A549 (cell line): ENCODE results near the gene SLC22A16. TPM values are rescaled to one million over a fixed set of nuclear protein-coding genes. Genes with fewer than 3 reads are reported as not detected.

Experiments
- ATAC-seq, 2 experiments: fragments of 200-7000 bp in 1 of 2; fragments of >200 bp in 1 of 2; cut with Nextera tagmentation in 1 of 2; cut with Tn5 transposase in 1 of 2; 3 replicates each; pipeline versions ENCODE4 v1.8.0 to v1.9.1; 2018 to 2020; ENCODE audit warnings: mild to moderate bottlenecking in 1 of 2, moderate library complexity in 1 of 2
- CTCF ChIA-PET: fragments of 300-600 bp; sonication (Branson Sonifier 250); formaldehyde crosslinking; extraction: SDS; loops from one replicate; lab custom pipeline; 2021; ENCODE audit warnings: antibody characterized with exemption, inconsistent platforms; lab: Yijun Ruan, JAX
- POLR2A ChIA-PET: fragments of 350-600 bp; formaldehyde crosslinking; extraction: SDS; loops from one replicate; lab custom pipeline; 2021; ENCODE audit warnings: antibody characterized with exemption, inconsistent platforms; lab: Yijun Ruan, JAX
- DNase-seq, 2 experiments: peaks; one replicate each; pipeline versions ENCODE4 v3.0.0 to v3.0.0-alpha.2; 2011 to 2016; ENCODE audit warnings: low read depth in 1 of 2, low spot score in 1 of 2
- FAIRE-seq: peaks from 2 replicates; lab custom pipeline; 2011; peaks lifted over from hg19 to GRCh38; lab: Jason Lieb, UNC
- H3K27ac ChIP-seq, 2 experiments: fragments of >200 bp; sonication (Bioruptor Twin); formaldehyde crosslinking; 3 replicates each; pipeline ENCODE4 v1.5.1; 2016 to 2017
- H3K4me1 ChIP-seq: fragments of >200 bp; sonication (Bioruptor Twin); formaldehyde crosslinking; 3 replicates; pipeline ENCODE4 v1.6.1; 2016
- H3K4me2 ChIP-seq: fragments of >200 bp; sonication (Bioruptor Twin); formaldehyde crosslinking; 3 replicates; pipeline ENCODE4 v1.6.1; 2016
- H3K4me3 ChIP-seq: fragments of >200 bp; sonication (Bioruptor Twin); formaldehyde crosslinking; 3 replicates; pipeline ENCODE4 v1.5.1; 2016
- H3K9me3 ChIP-seq: fragments of >200 bp; sonication (Bioruptor Twin); formaldehyde crosslinking; 3 replicates; pipeline ENCODE4 v1.6.1; 2016
- EHF ChIP-seq: fragments of 250-450 bp; sonication (Bioruptor Pico); IDR thresholded peaks from 2 replicates; pipeline ENCODE4 v1.5.0; 2020; ENCODE audit warnings: mild to moderate bottlenecking
- FOXS1 ChIP-seq: fragments of 250-450 bp; sonication (Bioruptor Pico); IDR thresholded peaks from 2 replicates; pipeline ENCODE4 v1.5.0; 2020; ENCODE audit warnings: mild to moderate bottlenecking, moderate library complexity
- HDAC2 ChIP-seq: fragments of 200-600 bp; sonication (generic); IDR thresholded peaks from 2 replicates; pipeline ENCODE4 v1.6.1; 2016
- HEYL ChIP-seq: fragments of 250-450 bp; sonication (Bioruptor Pico); IDR thresholded peaks from 2 replicates; pipeline ENCODE4 v1.8.0; 2021; ENCODE audit warnings: mild to moderate bottlenecking, moderate library complexity
- HOXB5 ChIP-seq: fragments of 250-450 bp; sonication (Bioruptor Pico); IDR thresholded peaks from 2 replicates; pipeline ENCODE4 v1.5.0; 2020; ENCODE audit warnings: mild to moderate bottlenecking, moderate library complexity
- JUN ChIP-seq, 2 experiments: fragments of >200 bp; sonication (Bioruptor Twin); formaldehyde crosslinking; IDR thresholded peaks; 2 replicates in 1 of 2; 3 replicates in 1 of 2; pipeline ENCODE4 v1.6.1; 2016 to 2017
- JUNB ChIP-seq: fragments of >200 bp; sonication (Bioruptor Twin); formaldehyde crosslinking; IDR thresholded peaks from 2 replicates; pipeline ENCODE4 v1.6.1; 2016
- KDM1A ChIP-seq: fragments of 200-600 bp; sonication (generic); IDR thresholded peaks from 2 replicates; pipeline ENCODE4 v1.6.1; 2016; ENCODE audit warnings: low read depth, mild to moderate bottlenecking
- KDM5A ChIP-seq: fragments of 200-600 bp; sonication (generic); IDR thresholded peaks from 2 replicates; pipeline ENCODE4 v1.6.1; 2016; ENCODE audit warnings: antibody characterized with exemption, mild to moderate bottlenecking
- MAX ChIP-seq: IDR thresholded peaks from 2 replicates; pipeline ENCODE4 v1.6.1; 2012
- MYC ChIP-seq: IDR thresholded peaks from 2 replicates; pipeline ENCODE4 v1.6.1; 2012; ENCODE audit warnings: mild to moderate bottlenecking, inconsistent platforms, low read length, improper control_type of control experiment, borderline replicate concordance
- POLR2AphosphoS2 ChIP-seq: conservative IDR thresholded peaks from 2 replicates; pipeline ENCODE4 v1.6.1; 2012; ENCODE audit warnings: low read length, improper control_type of control experiment, inconsistent platforms
- SMC3 ChIP-seq: fragments of >200 bp; sonication (Bioruptor Twin); formaldehyde crosslinking; IDR thresholded peaks from 3 replicates; pipeline ENCODE4 v1.6.1; 2018; ENCODE audit warnings: inconsistent platforms
- SREBF2 ChIP-seq: fragments of 450-650 bp; IDR thresholded peaks from 2 replicates; pipeline ENCODE4 v1.6.1; 2014; ENCODE audit warnings: mild to moderate bottlenecking, moderate library complexity
- TFCP2L1 ChIP-seq: fragments of 250-450 bp; sonication (Bioruptor Pico); IDR thresholded peaks from 2 replicates; pipeline ENCODE4 v1.5.0; 2021; ENCODE audit warnings: mild to moderate bottlenecking
- ZFP36 ChIP-seq: fragments of 450-650 bp; IDR thresholded peaks from 2 replicates; pipeline ENCODE4 v1.6.1; 2014; ENCODE audit warnings: borderline replicate concordance; ENCODE audit not compliant: partially characterized antibody
- WGBS: methylation state at CpG from one replicate; pipeline ENCODE4 v1.1.6; 2017; ENCODE audit errors: missing lambda C conversion rate; 5-methylcytosine and 5-hydroxymethylcytosine counted together
- polyA plus RNA-seq, 4 experiments: library from polyadenylated mRNA; depleted of rRNA in 3 of 4; stranded (reverse); fragments of >200 nt; fragmentation: RNase III in 1 of 4; extraction: RNeasy Plus Mini Kit Qiagen cat#74134 plus additional on column Dnase treatment in 1 of 4; gene quantifications; 2 replicates in 3 of 4; 3 replicates in 1 of 4; pipeline ENCODE4 v1.2.3, GENCODE V29; 2011 to 2017
- TF ChIP-seq, protein P1 (sequence below): fragments of 150-350 bp; IDR thresholded peaks from 2 replicates; pipeline ENCODE4 v1.6.1; 2014; ENCODE audit warnings: low read depth, mild to moderate bottlenecking, low read length
- TF ChIP-seq, protein P2 (sequence below): IDR thresholded peaks from 2 replicates; pipeline ENCODE4 v1.6.1; 2012; ENCODE audit warnings: low read depth, borderline replicate concordance
- TF ChIP-seq, protein P3 (sequence below): fragments of 250-450 bp; sonication (Bioruptor Pico); IDR thresholded peaks from 2 replicates; pipeline ENCODE4 v1.5.0; 2021; ENCODE audit warnings: mild to moderate bottlenecking, moderate library complexity, borderline replicate concordance

The SLC22A16 gene
- polyA plus RNA-seq, 2 of the 4 experiments (the other 2 are of a cell fraction): not detected

GRCh38 chr6:110398778-110399177, 77.6 kb downstream of the SLC22A16 start:
- WGBS: 76% methylated on average over 4 of the region's 4 CpGs
- POLR2A ChIA-PET: no interaction called here
- TF ChIP-seq FOXS1 (CRISPR knock-in tag) (no peak), SMC3 (no peak), JUNB (no peak), JUN (IDR thresholded peaks at IDR 0.05) (no peak), POLR2AphosphoS2 (no peak), TFCP2L1 (CRISPR knock-in tag) (no peak), ZFP36 (no peak), MYC (no peak), HDAC2 (no peak), HOXB5 (CRISPR knock-in tag) (no peak), KDM1A (no peak), MAX (no peak)
- TF ChIP-seq, protein P1, sequence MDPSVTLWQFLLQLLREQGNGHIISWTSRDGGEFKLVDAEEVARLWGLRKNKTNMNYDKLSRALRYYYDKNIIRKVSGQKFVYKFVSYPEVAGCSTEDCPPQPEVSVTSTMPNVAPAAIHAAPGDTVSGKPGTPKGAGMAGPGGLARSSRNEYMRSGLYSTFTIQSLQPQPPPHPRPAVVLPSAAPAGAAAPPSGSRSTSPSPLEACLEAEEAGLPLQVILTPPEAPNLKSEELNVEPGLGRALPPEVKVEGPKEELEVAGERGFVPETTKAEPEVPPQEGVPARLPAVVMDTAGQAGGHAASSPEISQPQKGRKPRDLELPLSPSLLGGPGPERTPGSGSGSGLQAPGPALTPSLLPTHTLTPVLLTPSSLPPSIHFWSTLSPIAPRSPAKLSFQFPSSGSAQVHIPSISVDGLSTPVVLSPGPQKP: no peak
- TF ChIP-seq, protein P2, sequence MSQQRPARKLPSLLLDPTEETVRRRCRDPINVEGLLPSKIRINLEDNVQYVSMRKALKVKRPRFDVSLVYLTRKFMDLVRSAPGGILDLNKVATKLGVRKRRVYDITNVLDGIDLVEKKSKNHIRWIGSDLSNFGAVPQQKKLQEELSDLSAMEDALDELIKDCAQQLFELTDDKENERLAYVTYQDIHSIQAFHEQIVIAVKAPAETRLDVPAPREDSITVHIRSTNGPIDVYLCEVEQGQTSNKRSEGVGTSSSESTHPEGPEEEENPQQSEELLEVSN: no peak
- TF ChIP-seq, protein P3, sequence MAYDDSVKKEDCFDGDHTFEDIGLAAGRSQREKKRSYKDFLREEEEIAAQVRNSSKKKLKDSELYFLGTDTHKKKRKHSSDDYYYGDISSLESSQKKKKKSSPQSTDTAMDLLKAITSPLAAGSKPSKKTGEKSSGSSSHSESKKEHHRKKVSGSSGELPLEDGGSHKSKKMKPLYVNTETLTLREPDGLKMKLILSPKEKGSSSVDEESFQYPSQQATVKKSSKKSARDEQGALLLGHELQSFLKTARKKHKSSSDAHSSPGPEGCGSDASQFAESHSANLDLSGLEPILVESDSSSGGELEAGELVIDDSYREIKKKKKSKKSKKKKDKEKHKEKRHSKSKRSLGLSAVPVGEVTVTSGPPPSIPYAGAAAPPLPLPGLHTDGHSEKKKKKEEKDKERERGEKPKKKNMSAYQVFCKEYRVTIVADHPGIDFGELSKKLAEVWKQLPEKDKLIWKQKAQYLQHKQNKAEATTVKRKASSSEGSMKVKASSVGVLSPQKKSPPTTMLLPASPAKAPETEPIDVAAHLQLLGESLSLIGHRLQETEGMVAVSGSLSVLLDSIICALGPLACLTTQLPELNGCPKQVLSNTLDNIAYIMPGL (CRISPR knock-in tag): no peak
- ATAC-seq: no peak
- Histone ChIP-seq H3K4me2 (no peak overlapping the region), H3K27ac (no peak overlapping the region), H3K4me1 (no peaks in the 10 kb centered on the region), H3K4me3 (no peak overlapping the region), H3K9me3 (no peaks in the 10 kb centered on the region)
- CTCF ChIA-PET: interaction anchor here (1.0 kb wide), 1 partner anchor 9 kb away, joined by 3 read pairs; no protein-coding TSS in a partner anchor
- no peak for FAIRE-seq
- DNase-seq: no peak

DNA sequence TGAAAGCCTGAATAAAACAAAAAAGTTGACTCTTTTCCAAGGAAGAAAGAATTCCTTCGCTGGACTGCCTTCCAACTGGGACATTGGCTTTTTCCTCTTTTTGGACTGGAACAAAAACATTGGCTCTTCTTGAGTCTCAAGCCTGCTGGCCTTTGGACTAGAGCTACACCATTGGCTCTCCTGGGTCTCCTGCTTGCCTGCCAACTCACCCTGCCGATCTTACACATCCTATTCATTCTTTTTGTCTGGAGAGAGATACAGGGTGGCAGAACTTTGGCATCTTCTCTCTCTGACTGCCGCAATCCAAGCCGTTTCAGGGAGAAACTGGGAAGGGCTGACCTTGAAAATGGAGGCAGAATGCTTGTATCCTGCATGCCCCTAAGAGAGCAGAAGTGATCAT, 81.2 kb downstream of the SLC22A16 start:
- Histone ChIP-seq H3K4me1 (no peaks in the 10 kb centered on the region), H3K9me3 (no peaks in the 10 kb centered on the region), H3K4me3 (no peak overlapping the region), H3K4me2 (no peak overlapping the region), H3K27ac (no peak overlapping the region)
- FAIRE-seq (no peak), ATAC-seq (no peak), DNase-seq (no peak)
- WGBS: 66% methylated on average over 4 of the region's 4 CpGs
- CTCF ChIA-PET: interaction anchor here (2.3 kb wide), 1 partner anchor 355 kb away, joined by 10 read pairs; no protein-coding TSS in a partner anchor
- TF ChIP-seq, protein P2: no peak
- TF ChIP-seq EHF (CRISPR knock-in tag): no peak
- no peak for TF ChIP-seq FOXS1 (CRISPR knock-in tag)
- TF ChIP-seq, protein P3 (CRISPR knock-in tag): no peak
- no peak for TF ChIP-seq SREBF2
- TF ChIP-seq KDM5A: no peak
- TF ChIP-seq HEYL (CRISPR knock-in tag): no peak
- POLR2A ChIA-PET: no interaction called here
